GM18508 (cell line): Measurements from ENCODE around the gene C4orf17.
"Not testable (repeated sequence)": the region's sequence is repeated elsewhere in the genome, so short reads cannot be mapped to it uniquely, and the experiment has no call there.

Experiments used
- ATAC-seq: cut with Tn5 transposase; IDR thresholded peaks from one replicate; pipeline ENCODE4 v1.9.1; 2021; ENCODE audit warnings: moderate number of reproducible peaks; ENCODE audit not compliant: insufficient read depth, unreplicated experiment

The C4orf17 gene

DNA sequence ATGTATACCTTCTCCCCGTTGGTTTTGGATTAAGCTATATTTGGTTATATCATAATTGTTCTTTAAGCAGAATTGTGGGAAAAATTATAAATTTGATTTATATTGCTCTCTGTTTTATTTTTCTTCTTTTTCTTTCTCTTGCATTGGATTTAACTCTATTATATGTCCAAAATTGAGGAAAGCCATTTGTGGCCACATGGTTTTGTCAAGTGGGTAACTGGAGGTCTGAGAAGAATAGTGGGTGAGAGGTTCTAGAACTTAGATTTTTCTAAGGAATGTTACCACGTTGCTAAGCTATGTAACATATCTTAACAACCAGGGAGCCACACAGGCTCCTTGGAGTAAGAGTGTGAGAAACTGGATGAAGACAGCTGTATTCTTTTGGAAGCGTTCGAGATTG, at the start of gene C4orf17:
Gene C4orf17 (plus strand): TSS at position 301 of the 400 bp plus-strand sequence. CDS start 2,061 bp downstream, outside the sequence.
- no peak for ATAC-seq

DNA sequence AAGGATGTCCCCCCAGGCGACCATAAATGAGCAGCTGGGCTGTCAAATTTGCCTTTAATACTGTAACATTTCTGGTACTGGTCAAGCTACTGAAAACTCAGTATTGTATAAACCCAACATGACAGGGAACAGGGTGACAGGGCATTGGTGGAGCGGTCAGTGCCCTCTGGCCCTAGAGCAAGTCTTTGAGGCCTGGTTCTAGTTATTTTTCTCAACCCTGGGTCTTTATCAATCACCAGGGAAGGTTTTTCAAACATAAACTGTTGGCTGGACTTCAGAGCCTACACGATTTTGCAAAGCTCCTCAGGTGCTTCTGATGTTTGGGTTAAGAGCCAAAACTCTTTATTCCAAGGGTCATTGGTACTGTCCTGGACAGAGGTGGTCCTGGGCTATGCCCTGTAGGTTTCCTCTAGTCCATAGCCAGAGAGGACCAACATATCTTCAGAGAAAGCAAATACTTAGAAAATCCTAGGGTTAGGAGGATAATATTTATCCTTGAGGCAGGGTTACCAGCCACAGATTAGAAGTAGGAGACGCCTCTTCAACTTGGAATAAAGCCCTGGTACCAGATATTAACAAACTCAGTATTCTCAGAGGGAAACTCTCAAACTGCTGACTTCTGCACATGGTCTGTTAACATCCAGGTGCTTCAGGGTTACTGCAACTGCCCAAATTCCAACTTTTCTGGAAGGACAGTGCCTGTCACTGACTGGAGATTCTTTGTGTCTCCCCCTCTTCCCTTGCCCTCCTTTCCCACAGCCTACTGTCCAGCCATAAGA, 49.0 kb upstream of the C4orf17 start:
- no peak for ATAC-seq

DNA sequence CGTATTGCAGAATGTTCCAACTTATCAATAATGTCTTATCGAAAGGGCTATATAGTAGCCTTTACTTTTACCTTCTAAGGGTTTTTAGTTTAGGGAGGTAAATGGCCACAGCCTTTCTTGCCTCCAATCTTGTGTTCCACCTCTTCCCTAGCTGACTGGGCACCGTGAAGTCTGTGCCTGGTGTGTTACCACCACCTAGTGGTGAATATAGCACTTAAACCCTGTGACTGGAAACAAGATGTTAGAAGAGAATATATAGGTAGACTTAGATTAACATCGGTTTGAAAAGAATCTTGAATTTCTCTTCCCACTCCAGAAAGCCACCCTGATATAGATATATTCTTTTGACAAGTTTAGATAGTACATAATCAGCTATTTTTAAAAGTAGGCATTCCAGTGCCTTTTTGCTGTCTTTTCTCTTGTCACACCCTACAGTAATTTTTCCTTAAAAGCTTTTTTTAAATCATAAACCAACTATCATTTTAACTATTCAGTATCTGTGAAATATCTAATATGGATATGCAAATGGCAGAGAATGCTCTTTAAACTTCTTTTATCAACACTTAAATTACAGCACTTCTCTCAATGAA, 47.9 kb upstream of the C4orf17 start:
- ATAC-seq = peak; percentile 82

DNA sequence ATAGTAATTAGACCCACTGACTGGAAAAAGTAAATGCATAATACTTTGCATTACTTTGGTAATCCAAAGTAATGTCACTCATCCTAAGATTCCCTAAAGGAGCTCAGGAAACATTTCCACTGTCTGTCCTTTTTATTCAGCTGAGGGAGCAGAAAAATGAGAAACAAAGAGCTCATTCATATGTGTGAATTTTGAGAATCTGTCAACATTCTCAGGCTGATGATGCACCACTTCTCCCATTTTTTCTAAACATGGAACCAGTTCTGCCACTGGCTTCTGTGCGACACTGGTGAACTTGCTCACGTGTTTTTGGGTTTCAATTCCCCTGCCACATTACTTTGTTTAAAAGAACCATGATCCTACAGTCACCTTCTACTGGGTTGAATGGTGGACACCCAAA, 47.3 kb upstream of the C4orf17 start:
- ATAC-seq = no peak

- no peak for ATAC-seq
These were observed 42.9 kb upstream of the C4orf17 start for GRCh38 chr4:99467887-99468286.

DNA sequence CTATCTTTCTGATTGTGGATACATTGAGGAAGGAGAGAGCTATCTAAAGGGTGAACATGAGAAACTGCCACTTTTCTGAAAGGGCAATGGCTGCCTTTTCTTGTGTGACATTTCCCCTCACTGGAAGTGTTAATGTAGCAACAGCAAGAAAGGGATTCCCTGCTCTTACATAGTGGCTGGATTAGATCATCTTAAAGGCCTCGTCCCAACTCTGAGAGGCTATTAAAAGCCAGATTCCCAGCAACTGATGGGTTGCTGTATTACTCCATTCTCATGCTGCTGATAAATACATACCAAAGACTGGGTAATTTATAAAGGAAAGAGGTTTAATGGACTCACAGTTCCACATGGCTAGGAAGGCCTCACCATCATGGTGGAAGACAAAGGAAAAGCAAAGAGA, 41.9 kb upstream of the C4orf17 start:
- ATAC-seq = no peak

DNA sequence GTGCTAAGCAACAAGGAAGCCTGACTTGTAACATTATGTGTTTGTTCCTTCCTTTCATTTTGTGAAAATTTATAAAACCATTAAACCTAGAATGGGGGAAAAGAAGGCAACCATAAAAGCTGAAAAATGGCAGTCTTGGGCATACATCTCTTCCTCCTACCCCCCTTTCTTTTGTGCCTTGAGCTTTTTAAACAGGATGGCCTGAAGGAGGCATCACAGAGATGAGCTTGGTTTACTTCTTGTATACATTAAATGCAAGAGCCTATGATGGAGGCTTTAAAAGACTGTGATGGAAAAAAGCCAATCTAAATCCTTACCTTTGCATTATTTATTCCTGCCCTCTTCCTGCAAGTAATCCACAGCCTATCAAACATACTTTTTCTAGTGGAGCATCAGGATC, 39.5 kb upstream of the C4orf17 start:
- ATAC-seq = no peak

- no peak for ATAC-seq
These were observed 38.9 kb upstream of the C4orf17 start for GRCh38 chr4:99471896-99472295.

DNA sequence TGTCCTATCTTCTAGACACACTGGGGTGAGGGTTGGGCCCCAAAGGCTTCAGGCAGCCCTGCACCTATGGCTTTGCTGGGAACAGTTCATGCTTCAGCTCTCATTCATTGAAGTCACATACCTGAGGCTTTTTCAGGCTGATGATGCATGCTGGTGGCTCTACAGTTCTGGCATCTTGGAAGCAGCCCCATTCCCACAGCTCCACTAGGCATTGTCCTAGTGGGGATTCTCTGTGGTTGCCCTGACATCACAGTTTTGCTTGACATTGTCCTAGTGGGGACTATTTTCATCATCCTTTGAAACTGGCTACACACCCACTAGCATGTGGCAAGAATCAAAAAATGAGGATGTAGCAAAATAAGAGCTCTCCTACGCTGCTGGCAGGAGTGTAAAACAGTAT, 37.7 kb upstream of the C4orf17 start:
- ATAC-seq = no peak

DNA sequence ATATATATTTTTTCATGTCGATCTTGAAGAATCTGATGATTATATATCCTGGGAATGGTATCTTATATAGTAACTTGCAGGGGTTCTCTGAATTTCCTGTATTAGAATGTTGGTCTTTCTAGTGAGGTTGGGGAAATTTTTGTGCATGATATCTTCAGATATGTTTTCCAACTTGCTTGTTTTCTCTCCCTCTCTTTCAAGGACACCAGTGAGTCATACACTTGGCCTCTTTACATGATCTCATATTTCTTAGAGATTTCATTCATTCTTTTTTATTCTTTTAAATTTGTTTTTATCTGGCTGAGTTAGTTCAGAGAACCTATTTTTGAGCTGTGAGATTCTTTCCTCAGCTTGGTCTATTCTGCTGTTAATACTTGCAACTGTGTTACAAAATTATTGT, 27.2 kb upstream of the C4orf17 start:
- ATAC-seq = no peak

DNA sequence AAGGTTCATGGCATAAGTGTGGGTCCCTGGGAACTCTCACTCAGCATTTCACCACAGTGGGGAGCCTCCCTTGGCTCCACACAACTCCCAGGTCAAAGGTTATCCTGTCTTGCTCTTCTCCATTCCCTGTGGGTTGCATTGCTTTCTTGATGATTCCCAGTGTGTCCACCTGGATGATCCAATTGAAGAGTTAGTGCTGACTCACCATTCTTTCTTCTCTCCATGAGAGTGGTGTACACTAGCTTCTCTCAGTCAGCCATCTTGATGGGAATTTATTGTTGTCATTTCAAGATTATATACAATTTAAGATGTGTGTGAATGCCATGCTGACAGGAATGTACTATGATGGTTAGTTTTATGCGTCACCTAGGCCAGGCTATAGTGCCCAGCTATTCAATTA, 25.6 kb upstream of the C4orf17 start:
- no peak for ATAC-seq

DNA sequence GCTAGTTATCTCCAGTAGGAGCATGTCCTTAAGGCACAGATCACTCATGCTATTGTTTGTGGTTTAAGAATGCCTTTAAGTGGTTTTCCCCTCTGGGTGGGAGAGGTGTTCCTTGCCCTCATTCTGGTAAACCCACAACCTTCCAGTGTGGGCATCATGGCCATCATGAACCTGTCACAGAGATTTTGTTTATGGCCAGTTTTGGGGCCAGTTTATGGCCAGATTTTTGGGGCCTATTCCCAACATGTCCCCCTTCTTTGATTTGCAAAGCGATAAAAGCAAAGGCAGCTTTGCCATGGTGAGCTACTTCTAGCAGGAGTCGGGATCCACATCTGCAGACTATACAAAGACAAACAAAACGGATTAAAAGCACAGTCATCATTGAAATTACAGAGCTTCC, 24.2 kb upstream of the C4orf17 start:
- not testable (repeated sequence) for ATAC-seq

- ATAC-seq = no peak
These were observed 20.5 kb upstream of the C4orf17 start for GRCh38 chr4:99490286-99490685.

DNA sequence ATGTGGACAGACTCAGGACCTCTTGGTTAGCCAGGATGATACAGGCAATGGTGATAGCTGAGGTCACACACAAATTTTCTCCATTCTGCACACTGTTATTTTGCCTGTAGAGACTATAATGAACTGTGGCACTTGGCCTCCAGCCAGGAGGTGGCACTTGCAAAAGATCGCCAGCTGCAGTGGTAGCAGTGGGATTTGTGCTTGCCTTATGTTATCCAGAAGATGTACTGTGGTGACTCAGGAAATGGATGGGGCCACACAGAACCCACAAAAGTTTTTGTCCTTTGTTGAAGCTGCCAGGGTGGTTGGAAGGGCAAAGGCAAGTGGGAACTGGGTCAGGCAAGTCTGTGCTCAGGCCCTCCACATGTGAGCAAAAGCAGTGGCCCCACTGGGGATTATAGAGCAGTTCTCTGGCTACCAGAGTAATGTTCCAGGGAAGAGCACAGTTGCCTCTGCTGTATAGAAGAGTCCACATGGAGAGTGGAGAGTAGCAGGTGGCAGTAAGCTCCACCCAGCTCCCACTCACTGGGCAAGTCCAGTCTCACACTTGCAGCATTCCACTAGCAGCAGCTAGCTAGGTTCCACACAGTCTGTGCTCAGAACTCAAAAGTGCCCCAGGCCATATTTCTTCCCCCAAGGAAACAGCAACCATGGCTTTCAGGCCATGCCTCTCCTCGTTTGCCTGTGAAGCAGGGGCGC, 5.9 kb upstream of the C4orf17 start:
- ATAC-seq = no peak

- ATAC-seq = no peak
These were observed 4.0 kb upstream of the C4orf17 start for GRCh38 chr4:99506781-99507180.

DNA sequence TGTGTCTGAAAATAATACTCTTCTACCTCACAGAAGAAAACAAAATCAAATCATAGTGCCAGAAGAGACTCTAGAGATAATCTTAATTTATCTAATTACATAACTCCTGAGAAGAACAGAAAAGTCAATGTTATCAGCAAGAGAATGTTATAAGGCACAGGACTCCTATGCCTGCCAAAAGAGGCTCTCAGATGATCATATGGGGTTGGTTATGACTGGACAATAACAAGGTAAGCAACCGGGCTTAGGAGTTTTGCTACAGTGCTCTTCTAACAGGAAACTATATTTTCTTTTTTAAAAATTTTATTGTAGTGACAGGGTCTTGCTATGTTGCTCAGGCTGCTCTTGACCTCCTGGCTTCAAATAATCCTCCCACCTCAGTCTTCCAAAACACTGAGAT, 3.5 kb upstream of the C4orf17 start:
- no peak for ATAC-seq

DNA sequence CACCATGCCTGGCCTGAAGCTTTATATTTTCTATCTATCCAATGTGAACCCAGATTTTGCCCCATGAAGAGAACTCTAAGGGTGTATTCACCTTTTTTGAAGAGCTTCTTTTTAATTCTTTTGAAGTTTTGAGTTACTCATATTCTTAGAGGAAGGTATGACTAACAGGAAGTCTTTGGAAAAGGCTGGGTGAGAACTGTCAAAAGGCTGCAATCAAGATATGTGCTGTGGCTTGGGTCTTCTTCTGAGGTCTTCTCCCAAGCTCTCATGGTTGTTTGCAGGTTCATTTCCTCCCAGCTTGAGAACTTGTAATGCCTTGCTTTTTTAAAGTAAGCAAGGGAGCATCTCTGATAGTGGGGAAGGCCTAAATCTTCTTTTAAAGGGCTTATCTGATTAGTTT, 3.1 kb upstream of the C4orf17 start:
- no peak for ATAC-seq

DNA sequence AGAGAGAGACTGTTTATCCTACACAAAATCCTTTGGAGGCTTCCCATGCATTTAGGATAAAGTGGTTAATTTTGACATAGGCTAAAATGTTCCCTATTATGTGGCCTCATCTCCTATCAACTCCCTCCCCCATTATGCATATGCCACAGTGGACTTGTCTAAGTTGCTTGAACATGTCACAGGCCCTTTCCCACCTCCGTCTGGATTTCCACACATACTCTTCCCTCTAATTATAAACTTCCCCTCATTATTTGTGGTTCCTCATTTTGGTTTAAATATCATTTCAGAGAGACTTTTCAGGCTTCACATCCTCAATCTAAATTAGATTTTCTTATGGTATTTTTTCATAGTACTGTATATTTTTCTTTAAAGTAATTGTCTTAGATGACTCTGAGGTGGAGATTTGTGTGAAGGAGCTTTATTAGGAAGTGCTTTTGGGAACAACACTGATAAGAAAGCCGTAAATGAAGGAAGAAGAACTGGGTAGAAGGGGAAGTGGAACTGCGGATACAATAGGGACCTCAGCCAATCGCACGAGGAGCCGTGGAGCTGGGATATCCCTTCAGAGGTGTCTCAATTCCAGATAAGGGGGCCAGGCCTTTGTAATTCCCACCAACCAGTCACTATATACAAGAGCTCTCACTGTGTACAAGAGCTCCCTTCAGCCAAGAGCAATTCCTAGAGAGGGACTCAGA, 7.9 kb downstream of the C4orf17 start:
- no peak for ATAC-seq

DNA sequence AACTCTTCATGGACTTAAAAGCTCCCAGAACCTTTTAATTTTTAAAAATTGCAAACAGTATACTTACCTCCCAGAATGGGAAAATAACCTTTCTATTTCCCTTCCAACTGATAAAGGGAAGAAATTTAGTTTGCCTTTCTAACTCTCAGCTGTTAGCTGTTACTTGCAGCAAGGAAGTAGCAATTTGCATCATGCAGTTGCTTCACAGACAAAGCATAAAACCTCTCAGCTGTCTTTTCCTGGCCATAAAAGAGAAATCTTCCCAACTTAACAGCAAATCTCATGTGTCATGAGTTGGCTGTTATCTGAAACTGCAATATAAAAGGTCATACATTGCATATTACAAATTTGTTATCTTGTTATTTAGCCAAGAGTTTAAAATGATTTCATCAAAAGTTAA, 18.4 kb downstream of the C4orf17 start:
- no peak for ATAC-seq

DNA sequence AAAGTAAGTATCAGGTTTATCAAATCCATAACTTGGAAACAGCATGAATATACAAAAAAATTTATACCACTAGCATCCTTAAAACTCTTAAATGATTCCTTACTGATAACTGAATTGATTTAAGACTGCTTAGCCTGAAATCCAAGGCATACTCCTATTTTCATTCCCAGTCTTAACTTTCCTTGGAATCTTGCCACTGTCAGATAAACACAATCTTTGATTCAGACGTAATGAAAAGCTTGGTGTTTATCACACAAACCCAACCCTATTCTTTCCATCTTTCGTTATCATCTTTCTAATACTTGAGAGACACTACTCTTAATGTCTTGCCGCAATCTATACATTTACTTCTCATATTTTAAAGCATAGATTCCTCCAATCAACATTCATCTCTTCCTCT, 19.1 kb downstream of the C4orf17 start:
- no peak for ATAC-seq

- not testable (repeated sequence) for ATAC-seq
These were observed 23.9 kb downstream of the C4orf17 start for GRCh38 chr4:99534699-99535098.
